HG03460 (cell line): ENCODE results near the gene ATP9A.
A peak's percentile ranks its signal among the peaks of the same experiment; 100 is the strongest.

Experiments
- ATAC-seq: cut with Tn5 transposase; IDR thresholded peaks from one replicate; pipeline ENCODE4 v1.9.1; 2021; ENCODE audit not compliant: unreplicated experiment

ATP9A gene

DNA sequence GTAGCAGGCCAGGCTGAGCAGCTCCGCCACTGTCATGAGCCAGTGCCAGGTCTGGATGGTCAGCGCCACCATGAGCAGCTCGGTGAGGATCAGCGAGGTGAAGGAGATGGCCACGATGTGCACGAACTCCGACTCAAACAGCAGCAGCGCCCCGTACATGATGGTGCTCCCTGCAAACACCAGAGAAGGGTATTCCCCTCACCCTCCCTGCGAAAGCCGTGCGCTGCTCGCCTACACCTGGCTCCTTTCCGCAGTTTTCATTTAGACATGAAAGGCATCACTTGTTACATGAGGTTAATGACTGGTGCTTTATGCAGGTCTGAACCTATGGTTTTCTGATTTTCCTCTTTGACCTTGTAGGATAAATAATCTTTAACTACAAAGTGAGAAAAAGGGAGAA lies 163.3 kb downstream of the ATP9A start:
- ATAC-seq, result no peak

DNA sequence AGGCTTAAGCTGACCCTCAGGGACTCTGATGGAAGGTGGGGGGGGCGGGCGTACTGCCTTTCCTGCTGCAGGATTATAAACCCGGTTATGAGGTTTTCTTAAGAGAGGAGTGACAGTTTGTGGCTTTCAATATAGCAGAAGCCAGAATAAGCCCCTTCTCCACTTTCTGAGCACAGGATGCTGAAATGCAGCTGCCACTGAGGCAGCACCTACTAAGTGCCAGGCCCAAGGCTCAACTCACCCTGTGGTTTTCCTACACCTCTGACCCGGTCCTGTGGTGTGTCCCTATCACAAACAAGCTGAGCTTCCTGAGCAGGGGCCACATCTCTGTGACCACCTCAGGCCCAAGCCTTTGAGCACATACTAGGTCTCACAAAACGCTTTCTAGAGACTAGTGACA lies 166.1 kb downstream of the ATP9A start:
- ATAC-seq, result no peak

DNA sequence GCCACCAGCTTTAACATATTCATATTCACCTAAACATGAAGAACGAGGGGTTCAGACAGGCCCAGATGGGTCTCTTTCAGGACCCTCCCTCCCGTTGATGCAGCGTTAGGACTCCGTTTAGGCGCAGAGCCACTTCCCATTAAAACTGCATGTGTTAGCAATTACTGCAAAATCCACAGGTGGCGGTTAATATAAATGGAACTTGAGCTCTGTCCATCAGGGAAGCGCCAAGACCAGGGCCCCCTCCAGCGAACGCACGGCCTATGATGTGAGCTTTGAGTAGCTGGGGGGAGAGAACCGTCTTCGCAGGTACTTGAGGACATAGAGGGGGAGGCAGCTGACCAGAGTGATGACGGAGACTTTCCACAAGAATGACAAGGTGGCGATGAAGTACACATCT lies 167.2 kb downstream of the ATP9A start:
- ATAC-seq, result no peak

DNA sequence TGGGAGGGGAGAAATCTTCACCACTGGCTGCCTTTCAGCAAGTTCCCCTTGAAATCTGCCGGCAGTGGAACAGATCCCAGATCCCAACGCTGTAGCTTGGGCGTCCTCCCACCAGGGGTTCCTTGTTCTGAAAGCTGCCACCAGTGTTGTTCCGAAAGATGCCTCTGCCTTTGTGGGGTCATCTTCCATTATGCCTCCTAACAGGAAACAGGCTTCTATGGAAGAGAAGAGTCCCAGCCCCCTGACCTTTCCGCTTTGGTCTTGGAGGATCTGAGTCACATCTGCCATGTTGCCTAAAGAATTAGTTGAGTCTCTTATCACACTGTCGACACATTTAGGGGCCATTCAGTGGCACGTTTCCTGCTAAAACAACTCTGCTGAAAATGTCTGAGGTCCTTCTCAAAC lies 168.2 kb downstream of the ATP9A start:
- ATAC-seq, result no peak

DNA sequence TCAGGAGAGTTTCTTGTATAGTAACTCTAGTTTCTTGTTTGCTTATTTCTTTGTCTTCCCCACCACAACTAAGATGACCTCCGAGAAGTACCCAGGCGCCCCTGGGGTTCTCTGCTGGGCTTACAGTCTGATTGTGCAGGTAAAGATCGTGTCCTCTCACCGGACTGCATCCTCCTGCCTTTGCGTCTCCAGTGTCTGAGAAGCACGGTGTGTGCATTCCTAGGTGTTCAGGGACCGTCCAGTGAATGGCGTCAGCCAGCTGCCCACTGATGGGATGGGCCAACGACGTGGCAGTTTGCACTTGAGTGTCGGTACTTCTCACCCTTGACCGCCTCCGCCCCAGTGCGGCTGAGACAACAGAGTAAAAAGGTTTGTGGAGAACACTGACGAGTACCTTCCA lies 169.6 kb downstream of the ATP9A start:
- ATAC-seq, result no peak

DNA sequence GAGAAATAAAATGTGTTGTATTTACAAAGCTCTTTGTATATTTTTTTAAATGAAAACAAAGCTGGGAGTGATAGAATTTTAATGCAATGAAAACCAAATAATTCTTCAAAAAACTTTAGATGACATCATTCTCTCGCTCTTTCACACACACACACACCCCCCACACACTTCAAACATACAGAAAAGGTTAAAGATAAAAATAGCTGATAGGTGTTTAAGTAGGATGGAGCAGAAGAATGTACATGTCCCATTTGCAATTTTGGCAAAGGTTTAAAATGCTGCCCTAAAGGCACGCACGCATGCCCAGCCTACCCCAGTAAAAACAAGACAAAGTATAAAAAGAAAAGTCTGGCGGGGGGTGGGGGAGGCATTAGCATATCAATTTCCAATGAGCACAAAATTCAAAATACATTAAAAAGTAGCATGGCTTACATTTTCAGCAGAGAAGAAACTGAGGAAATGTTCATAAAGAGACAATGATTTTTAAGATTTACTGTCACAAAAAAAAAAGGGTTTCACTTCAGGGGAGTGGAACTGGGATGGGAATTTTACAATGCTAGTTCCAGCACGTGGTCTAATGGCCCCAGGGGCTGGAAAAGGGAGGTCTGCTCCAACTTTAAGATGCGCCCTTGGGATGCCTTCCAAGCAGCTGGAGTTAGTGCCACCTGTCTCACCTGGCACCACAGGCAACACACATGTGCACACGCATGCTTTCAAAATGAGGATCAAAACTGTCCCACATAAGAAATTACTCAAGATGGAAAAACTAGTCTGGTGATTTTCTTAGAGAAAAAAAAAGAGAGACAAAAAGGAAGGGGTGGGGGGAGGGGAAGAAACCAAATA lies 170.6 kb downstream of the ATP9A start:
- no peak for ATAC-seq

DNA sequence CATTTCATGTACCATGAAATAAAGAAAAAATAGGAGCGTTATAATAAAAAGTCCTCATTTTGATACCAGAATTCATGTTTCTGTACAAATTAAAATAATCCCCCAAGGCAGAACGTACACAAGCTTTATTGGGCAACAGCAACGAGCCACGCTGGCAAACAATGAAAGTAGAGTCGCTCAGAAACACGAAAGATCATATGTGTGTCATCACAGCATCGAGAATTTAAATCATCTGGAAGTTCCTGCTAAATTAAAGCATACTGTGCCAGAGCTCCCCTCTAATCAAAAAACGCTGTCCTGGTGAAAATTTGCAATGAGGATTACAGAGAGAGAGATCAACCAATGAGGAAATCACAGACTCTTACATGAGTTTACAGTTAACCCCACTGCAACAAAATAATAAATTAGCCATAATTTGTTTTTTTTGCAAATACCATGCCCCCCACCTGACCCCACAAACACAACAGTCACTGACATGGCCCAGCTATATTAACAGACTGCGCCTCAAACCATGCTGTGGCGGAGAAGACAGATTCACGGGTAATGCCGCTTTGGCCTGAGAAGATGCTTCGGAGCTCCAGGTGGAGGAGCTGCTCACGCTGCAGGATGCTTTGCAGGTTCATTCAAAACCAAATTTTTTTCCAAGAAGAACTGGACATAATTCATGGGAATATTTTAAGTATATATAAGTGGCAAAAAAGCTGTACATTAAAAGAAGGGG lies 171.4 kb downstream of the ATP9A start:
- ATAC-seq, result no peak

DNA sequence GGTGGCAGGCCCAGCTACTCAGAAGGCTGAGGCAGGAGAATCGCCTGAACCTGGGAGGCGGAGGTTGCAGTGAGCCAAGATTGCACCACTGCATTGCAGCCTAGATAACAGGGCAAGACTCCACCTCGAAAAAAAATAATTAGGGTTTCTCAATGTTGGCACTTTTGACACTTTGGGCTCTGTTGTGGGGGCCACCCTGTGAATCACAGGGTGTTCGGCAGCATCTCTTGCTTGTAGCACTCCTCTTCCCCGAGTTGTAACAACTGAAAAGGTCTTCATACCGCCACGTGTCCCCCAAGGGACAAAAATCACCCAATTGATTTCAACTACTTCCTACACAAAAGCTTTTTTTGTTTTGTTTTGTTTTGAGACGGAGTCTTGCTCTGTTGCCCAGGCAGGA lies 172.4 kb downstream of the ATP9A start:
- ATAC-seq, result no peak

DNA sequence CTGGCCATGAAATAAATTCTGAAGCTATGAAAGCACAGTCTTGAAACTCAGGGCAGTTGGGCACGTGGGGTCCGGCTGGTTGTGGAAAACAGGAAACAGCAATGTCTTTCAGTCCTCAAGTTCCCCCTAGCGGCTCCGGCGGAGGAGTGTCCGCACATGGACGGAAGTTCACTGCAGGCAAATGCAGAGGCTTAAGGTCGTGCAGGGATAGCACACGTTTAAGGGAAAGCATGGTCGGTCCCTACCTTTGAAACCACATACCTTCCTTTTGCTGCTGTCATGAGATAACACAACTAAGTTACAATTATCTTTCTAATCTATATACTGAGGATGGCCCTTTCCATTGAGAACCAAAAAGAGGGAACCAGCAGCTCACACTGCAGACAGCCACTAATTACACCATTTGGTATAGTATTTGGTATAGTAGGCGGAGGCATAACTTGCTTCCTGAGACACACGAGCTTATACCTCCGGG lies 173.1 kb downstream of the ATP9A start:
- ATAC-seq, result peak; percentile 97

DNA sequence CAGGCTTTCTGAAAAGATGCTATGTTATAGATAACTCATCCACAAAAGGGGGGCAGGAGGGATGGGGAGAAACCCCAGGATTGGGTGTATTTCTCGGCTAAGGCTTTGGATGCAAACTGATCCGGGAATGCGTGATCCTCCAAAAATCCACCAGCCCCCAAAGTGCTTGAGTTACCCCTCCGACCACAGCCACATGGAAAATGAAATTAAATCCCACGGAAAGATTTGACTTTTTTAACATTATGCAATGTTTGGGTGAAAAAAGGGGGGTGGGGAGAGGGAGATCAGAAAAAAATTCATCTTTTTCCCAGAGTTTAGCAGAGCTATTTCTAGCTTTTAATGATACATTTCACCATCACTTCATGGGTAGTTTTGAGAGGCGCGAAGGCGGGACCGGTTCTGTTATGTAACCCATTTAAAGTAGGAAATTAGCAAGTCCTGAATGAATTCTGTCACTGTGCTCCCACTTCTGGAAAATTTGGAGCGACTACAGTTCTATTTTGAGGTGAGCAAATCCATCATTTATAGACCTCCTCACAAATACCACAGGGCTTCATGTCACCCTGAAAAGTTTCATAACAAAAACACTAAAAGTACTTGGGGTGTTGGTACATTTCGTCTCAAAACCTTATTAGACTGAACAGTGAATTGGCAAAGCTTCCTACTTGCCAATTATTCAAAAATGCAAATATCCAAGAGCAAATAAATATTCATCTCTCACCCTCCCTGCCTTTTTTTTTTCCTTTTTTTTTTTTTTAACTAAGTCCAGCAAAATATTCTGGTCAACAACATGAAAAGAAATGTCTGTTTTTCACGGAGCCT lies 173.7 kb downstream of the ATP9A start:
- no peak for ATAC-seq

DNA sequence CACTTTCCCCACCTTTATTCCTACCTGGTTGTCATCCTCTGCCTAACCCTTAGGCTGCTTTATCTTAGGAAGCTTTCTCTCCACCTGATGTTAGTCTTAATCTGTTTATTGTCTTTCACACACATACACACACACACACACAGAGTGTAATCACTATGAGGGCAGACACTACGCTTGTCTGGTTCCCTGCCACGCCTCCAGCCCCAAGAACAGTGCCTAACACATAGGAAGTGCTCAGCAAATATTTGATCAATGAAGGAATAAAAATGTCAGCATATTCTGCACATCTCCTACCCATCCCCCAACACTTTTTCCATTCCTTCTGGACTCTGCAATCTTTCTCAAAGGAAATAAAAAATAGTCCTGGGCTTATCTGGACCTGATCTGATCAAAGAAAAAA lies 174.6 kb downstream of the ATP9A start:
- no peak for ATAC-seq

DNA sequence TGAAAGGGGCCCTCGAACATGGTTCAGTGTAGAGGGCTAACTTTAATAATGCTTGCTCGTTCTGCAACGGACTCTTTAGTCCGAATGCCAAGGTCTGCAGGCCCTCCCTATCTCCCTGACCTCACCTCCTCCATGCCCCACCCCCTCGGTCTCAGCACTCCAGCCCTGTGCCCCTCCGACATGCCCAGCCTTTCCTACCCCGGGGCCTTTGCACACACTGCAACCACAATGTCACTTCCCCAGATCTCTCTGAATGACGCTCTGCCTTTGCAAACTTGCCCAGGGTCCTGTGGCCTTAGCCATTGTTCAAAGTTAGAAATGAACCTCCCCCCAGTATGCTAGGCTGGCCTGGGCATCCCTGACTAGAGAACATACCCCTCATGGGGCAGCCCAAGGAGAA lies 175.6 kb downstream of the ATP9A start:
- no peak for ATAC-seq

DNA sequence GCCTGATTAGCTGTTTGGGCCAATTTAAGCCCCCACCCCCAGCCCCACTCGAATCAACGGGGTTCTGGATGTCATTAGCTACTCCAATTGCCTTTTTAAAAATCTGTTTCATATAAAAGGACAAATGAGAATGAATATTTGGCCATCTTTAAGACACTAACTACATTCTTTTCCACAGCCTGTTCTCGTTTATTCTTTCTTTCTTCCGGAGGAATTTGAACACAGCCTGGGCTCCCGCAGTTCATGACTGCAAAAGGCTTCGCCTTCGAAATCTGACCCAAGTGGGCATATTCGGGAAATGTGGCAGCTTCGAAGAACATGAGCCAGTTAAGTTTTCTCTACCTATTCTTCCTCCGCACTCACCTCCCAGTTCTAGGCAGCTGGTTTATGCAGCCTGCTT lies 176.3 kb downstream of the ATP9A start:
- ATAC-seq, result no peak

DNA sequence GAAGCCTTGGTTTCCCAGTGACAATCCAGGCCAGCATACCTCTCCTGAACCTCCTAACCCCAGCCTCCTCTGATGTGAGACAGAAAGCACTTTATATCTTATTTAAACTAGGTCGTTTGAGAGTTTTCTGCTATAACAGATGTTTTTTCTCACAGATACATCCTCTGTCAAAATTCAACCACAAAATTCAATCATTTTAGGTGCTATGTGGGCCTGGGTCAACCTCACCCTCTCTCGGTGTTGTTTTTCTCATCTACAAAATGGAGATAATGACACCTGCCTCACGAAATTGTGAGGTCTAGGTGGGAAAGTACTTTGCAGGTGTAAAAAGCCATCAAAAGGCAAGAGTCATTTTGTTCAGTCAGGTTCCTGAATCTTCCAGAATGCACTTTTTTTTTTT lies 179.4 kb downstream of the ATP9A start:
- no peak for ATAC-seq

DNA sequence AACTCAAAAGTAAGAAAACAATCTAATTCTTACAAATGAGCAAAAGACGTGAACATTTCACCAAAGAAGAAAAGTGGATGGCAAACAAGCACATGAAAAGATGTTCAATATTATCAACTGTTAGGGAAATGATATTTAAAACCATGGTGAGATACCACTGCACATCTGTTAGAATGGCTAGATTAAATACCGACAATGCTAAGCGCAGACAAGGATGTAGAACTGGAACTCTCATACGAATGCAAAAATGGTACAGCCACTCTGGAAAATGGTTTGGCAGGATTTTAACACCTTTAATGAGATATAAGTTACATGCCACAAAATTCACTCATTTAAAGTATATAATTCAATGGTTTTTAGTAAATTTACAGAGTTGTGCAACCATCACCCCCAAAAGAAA lies 181.0 kb downstream of the ATP9A start:
- ATAC-seq, result no peak

DNA sequence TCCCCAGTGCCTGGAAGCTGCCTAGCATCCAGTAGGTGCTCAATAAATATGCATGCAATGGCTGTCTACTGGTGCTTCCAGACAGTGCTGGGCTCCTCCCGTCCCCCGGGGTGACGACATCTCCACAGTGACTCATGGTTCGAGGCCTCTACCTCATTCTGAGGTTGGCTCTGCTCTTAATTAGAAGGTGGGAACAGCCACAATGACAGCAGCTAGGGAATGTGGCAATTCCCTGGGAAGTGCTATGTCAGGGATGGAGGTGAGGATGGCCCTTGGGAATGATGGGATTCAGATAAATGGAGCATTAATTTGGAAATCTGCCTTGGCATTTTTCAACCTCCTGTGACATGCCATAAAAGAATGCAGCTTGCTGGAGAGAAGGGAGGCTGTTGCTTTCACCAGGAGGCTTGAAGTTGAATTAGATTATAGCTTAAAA lies 182.2 kb downstream of the ATP9A start:
- no peak for ATAC-seq

DNA sequence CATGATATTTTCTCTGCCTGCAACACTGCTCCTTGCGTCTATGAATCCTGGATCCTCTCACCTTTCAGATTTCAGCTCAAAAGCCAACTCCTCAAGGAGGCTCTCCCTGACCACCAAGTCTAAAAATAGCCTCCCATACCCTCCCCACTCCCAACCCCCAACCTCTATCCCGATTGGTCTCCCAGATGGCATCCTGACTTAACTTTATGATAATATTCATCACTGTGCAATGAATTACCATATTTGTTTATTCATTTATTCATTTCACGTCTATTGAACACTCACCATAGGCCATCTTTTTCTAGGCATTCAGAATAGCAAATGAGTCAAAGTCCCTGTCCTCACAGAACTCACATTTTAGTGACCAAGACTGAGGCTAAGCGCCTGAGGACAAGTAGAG lies 183.0 kb downstream of the ATP9A start:
- no peak for ATAC-seq

DNA sequence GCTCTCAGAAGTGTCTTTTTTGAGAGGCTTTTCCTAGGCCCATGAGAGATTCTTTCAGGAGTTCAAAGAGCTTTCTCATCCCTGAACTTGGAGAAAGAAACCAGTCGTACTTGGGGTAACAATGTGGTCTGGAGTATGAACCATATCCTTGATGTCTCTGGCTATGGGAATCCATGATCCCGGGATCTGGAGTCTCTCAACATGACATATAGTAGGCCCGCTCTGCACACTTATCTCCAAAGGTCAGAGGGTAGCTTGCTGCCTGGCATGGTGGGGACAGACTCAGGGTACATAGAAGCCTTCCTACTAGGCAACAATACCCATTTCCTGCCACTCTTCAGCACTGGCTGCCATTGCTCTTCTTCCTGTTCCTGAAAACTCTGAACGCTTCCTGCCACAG lies 183.5 kb downstream of the ATP9A start:
- no peak for ATAC-seq

DNA sequence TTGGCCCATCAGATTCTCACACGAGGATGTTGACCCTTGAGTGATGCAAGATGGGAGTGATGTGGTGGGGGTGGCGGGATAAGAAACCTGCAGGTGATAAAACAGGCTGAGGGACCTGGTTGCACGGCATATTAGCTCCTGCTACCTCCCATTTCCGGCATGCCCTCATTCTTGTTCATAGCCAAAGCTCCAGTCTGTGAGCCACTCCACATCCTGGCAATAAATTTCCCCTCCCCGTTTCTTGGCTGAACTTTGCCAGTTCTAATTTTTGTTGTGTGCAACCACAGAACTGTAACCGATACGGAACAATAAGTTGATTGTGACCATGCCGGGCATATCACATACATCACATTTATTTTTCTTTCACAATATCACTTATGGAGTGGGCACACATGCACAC lies 184.1 kb downstream of the ATP9A start:
- no peak for ATAC-seq

DNA sequence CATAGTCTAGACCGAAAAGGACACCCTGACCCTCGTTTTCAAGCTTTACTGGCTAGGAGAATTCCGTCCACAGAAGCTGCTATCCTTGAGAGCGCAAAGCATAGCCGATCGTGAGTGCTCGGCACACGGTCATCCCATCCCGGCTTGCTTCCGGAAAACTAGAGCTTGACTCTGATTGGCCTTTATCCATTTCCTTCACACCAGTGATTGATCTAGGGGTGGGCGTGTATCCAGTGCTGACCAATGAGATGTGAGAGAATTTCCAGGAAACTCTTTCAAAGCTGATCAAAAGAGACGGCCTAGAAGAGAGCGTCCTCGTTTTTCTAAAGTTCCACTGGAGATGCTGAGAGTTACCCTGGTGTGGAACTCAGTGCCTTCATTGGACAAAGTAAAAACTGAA lies 184.7 kb downstream of the ATP9A start:
- ATAC-seq, result no peak

DNA sequence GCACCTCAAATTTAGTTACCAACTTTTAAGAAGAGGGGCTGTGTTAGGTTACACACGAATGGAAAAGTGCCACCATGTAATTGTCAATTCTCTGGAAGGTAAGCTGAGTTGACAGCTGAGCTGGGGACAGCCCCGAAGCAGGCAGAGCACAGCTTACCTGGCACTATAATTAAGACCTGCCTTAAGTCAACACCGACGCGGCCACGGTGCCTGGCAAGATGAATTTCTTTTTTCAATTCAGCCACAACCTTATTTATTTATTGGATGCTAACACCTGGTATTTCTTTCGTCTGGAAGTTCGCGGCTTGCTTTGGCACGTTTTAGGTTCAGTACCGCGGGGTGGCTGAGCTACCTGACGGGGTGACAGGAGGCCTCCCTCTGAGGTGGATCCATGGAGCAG lies 185.1 kb downstream of the ATP9A start:
- no peak for ATAC-seq

DNA sequence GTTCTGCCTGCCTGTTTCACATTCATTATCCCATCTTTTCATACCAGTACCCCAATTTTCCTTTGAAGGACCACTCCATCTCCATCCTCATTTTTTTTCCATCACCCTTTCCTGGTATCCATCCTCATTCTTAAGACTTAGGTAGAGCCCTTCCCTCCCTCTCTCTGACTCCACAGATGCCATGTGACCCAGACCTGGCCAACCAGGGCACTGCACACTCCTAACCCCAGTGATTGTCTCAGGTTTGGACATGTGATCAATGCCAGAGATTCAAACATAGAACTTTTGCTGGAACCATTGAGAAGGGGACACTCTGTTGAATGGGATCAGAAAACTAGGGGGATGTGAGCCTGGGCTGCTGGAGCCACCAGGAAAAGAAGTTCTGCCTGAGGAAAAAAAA lies 186.6 kb downstream of the ATP9A start:
- ATAC-seq, result no peak
